Karpas-422 (cell line): ENCODE data around the gene MYO1C. TPM values are rescaled to one million over a fixed set of nuclear protein-coding genes. Genes with fewer than 3 reads are reported as not detected.

Experiments
- DNase-seq: peaks from one replicate; pipeline ENCODE4 v3.0.0-alpha.2; 2015
- H2AFZ ChIP-seq: fragments of 200-600 bp; sonication (generic); 2 replicates; pipeline ENCODE4 v1.6.1; 2014; ENCODE audit warnings: antibody characterized with exemption, low read length, mixed read lengths
- H3K27ac ChIP-seq: fragments of 200-600 bp; sonication (generic); 2 replicates; pipeline ENCODE4 v1.5.1; 2014; ENCODE audit warnings: mild to moderate bottlenecking, low read length, moderate library complexity
- H3K27me3 ChIP-seq: fragments of 200-600 bp; sonication (generic); 2 replicates; pipeline ENCODE4 v1.6.1; 2014; ENCODE audit warnings: low read length, mixed read lengths
- H3K36me3 ChIP-seq: fragments of 200-600 bp; sonication (generic); 2 replicates; pipeline ENCODE4 v1.6.1; 2014; ENCODE audit warnings: low read length, mixed read lengths; ENCODE audit not compliant: insufficient read depth
- H3K4me1 ChIP-seq: fragments of 200-600 bp; sonication (generic); 2 replicates; pipeline ENCODE4 v1.6.1; 2014; ENCODE audit warnings: mild to moderate bottlenecking, low read length, mixed read lengths
- H3K4me2 ChIP-seq: fragments of 200-600 bp; sonication (generic); 2 replicates; pipeline ENCODE4 v1.6.1; 2014; ENCODE audit warnings: low read length, low read depth, mild to moderate bottlenecking; ENCODE audit not compliant: poor library complexity, severe bottlenecking
- H3K4me3 ChIP-seq: fragments of 200-600 bp; sonication (generic); 2 replicates; pipeline ENCODE4 v1.5.1; 2014; ENCODE audit warnings: mild to moderate bottlenecking, antibody characterized with exemption, low read length, mixed read lengths
- H3K79me2 ChIP-seq: fragments of 200-600 bp; sonication (generic); 2 replicates; pipeline ENCODE4 v1.6.1; 2014; ENCODE audit warnings: mild to moderate bottlenecking, low read length, mixed read lengths
- H3K9ac ChIP-seq: fragments of 200-600 bp; sonication (generic); 2 replicates; pipeline ENCODE4 v1.6.0; 2014; ENCODE audit warnings: low read length
- H3K9me2 ChIP-seq: fragments of 200-600 bp; sonication (generic), shearing (Covaris generic); replicated peaks from 2 replicates; pipeline ENCODE4 v1.6.0; 2014; ENCODE audit warnings: mild to moderate bottlenecking, low read length, moderate library complexity; ENCODE audit not compliant: insufficient read depth
- H3K9me3 ChIP-seq: fragments of 300-700, 200-600 bp; sonication (generic); 2 replicates; pipeline ENCODE4 v1.6.1; 2014; ENCODE audit warnings: low read length, mixed read lengths
- H4K20me1 ChIP-seq: fragments of 200-600 bp; sonication (generic); 2 replicates; pipeline ENCODE4 v1.6.1; 2014; ENCODE audit warnings: mild to moderate bottlenecking, antibody characterized with exemption, low read length, low read depth; ENCODE audit not compliant: insufficient read depth
- total RNA-seq: library from RNA; depleted of rRNA; stranded (reverse); fragments of >200 nt; shearing (Covaris generic); gene quantifications from 2 replicates; pipeline ENCODE4 v1.2.3, GENCODE V29; 2014; ENCODE audit warnings: low replicate concordance

MYO1C gene
- total RNA-seq, 1 experiment from 2014 or later = 14.7 TPM

GRCh38 chr17:1470071-1470754, 22.3 kb downstream of the MYO1C start:
- Histone ChIP-seq H3K4me2 (no peak overlapping the region), H2AFZ (no peak overlapping the region), H3K79me2 (no peaks in the 10 kb centered on the region), H3K9me3 (no peaks in the 10 kb centered on the region), H3K27me3 (no peaks in the 10 kb centered on the region), H3K36me3 (no peaks in the 10 kb centered on the region), H3K4me1 (peaks cover 9% of the 10 kb centered on the region), H3K9me2 (no peaks in the 10 kb centered on the region), H3K27ac (no peak overlapping the region), H4K20me1 (no peaks in the 10 kb centered on the region), H3K9ac (no peak overlapping the region), H3K4me3 (no peak overlapping the region)
- DNase-seq = no peak

DNA sequence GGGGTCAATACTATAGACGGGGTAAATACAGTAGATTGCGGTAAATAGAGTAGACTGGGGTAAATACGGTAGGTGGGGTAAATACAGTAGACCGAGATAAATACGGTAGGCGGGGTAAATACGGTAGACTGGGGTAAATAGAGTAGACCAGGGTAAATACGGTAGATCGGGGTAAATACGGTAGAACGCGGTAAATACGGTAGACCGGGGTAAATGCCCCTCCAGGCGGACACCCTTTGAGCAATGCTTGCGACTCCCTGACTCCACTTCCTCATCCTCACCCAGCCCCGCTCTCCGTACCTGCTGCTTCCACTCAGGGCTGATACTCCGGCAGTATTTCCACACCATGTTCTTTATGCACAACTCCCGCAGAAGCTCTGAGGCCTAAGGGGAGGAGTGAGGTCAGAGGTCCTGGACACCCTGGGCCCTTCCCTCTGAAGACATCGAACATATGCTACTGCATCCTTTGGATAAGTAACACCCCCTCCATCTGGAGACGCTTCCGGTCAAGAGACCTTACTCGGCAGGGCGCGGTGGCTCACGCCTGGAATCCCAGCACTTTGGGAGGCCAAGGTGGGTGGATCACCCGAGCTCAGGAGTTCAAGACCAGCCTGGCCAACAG, 23.1 kb downstream of the MYO1C start:
- Histone ChIP-seq H3K9me3 (no peaks in the 10 kb centered on the region), H2AFZ (no peak overlapping the region), H3K36me3 (no peaks in the 10 kb centered on the region), H3K27ac (no peak overlapping the region), H3K4me1 (peaks cover under 1% of the 10 kb centered on the region), H3K9me2 (no peaks in the 10 kb centered on the region), H3K9ac (no peak overlapping the region), H3K79me2 (no peaks in the 10 kb centered on the region), H3K27me3 (no peaks in the 10 kb centered on the region), H4K20me1 (no peaks in the 10 kb centered on the region), H3K4me2 (no peak overlapping the region), H3K4me3 (no peak overlapping the region)
- no peak for DNase-seq

DNA sequence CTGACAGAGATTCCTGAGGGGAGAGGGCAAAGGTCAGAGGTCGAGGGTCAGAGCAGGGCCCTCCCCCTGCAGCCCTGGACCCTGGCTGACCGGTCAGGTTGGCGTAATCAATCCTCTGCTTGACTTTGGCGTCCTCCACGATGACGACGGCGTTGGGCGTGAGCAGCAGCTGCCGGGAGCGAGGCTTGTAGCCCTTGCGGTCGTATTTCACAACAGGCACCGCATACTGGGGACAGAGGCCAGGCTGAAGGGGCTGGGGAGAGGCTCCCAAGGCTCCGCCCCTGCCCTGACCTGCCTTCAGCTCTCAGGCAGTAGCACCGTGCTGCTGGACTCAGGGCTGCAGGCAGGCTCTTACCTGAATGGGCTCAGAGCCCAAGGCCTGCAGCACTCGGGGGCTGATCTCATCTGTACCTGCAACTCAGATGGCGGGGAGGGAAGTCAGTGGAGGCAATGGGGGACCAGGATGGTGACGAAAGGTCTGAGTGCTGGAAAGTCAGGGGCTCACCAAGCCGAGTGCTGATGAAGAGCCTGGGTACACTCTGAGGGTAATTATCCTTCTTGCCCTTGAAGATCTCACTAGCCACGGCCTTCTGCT, 24.5 kb downstream of the MYO1C start:
- no peak overlapping the region for H3K9ac ChIP-seq
- DNase-seq = no peak

DNA sequence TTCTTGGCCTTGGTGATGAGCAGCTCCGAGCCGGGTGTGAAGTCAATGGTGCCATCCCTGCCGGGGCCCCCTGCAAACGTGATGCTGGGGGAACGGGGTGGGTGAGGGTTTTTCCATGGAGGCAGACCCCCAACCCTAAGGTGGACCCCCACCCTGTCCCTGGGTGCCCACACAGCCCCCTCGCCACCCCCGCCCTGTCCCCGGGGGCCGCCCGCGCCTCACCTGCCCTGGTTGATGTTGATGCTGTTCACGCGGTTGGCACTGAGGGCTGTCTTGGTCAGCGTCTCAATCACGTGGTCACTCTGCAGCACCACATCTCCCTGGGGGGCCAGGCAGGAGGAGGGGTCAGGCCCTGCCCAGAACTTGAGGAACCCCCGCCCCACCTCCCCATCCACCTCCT, 25.2 kb downstream of the MYO1C start:
- H4K20me1 ChIP-seq = no peaks in the 10 kb centered on the region
- no peaks in the 10 kb centered on the region for H3K9me3 ChIP-seq
- no peak overlapping the region for H3K9ac ChIP-seq
- no peak for DNase-seq
- no peak overlapping the region for H3K27ac ChIP-seq
- H3K4me2 ChIP-seq = no peak overlapping the region
- no peak overlapping the region for H3K4me3 ChIP-seq
- no peaks in the 10 kb centered on the region for H3K36me3 ChIP-seq
- H3K79me2 ChIP-seq = no peaks in the 10 kb centered on the region
- H2AFZ ChIP-seq = no peak overlapping the region
- peaks cover 14% of the 10 kb centered on the region for H3K4me1 ChIP-seq
- no peaks in the 10 kb centered on the region for H3K9me2 ChIP-seq
- no peaks in the 10 kb centered on the region for H3K27me3 ChIP-seq

More for the DNA sequence above, 24.5 kb downstream of the MYO1C start:
- H3K79me2 ChIP-seq = no peaks in the 10 kb centered on the region
- H3K27ac ChIP-seq = no peak overlapping the region
- H3K9me2 ChIP-seq = no peaks in the 10 kb centered on the region
- peaks cover 8% of the 10 kb centered on the region for H3K4me1 ChIP-seq
- H3K9me3 ChIP-seq = no peaks in the 10 kb centered on the region
- H3K4me3 ChIP-seq = no peak overlapping the region
- no peaks in the 10 kb centered on the region for H3K36me3 ChIP-seq
- H3K4me2 ChIP-seq = no peak overlapping the region
- H4K20me1 ChIP-seq = no peaks in the 10 kb centered on the region
- H3K27me3 ChIP-seq = no peaks in the 10 kb centered on the region
- no peak overlapping the region for H2AFZ ChIP-seq

DNA sequence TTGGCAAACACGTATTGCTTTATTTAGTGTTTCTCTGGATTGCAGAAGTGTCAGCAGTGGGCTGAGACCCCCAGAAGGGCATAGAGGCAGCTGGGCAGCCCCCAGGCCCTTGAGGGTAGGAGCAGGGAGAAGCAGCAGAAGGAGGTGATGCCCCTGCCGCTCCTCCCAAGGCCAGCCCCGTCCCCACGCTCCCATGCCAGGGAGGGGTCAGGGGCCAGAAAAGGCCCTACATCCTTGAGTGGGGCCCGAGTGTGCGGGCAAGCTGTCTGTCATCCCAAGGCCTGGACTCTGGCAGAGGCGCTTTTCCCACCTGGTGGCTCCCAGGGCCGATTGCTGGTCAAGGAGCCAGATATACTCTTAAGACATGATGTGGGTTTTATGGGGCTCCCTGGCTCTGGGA, 28.3 kb downstream of the MYO1C start:
- H3K79me2 ChIP-seq = no peaks in the 10 kb centered on the region
- H3K27ac ChIP-seq = no peak overlapping the region
- H3K9ac ChIP-seq = no peak overlapping the region
- no peaks in the 10 kb centered on the region for H3K36me3 ChIP-seq
- H3K9me2 ChIP-seq = no peaks in the 10 kb centered on the region
- H3K4me3 ChIP-seq = no peak overlapping the region
- no peaks in the 10 kb centered on the region for H3K9me3 ChIP-seq
- no peak for DNase-seq
- H3K4me1 ChIP-seq = peaks cover 14% of the 10 kb centered on the region
- H4K20me1 ChIP-seq = no peaks in the 10 kb centered on the region
- no peak overlapping the region for H2AFZ ChIP-seq
- no peaks in the 10 kb centered on the region for H3K27me3 ChIP-seq
- no peak overlapping the region for H3K4me2 ChIP-seq

- H3K4me1 ChIP-seq = peaks cover 14% of the 10 kb centered on the region
- H3K36me3 ChIP-seq = no peaks in the 10 kb centered on the region
- no peaks in the 10 kb centered on the region for H3K79me2 ChIP-seq
- H3K27me3 ChIP-seq = no peaks in the 10 kb centered on the region
- no peak for DNase-seq
- H3K27ac ChIP-seq = peak overlapping the region; percentile 49; the same call in 1 of the 2 replicates
- H2AFZ ChIP-seq = no peak overlapping the region
- H4K20me1 ChIP-seq = no peaks in the 10 kb centered on the region
- H3K4me3 ChIP-seq = peak overlapping the region; percentile 39; the same call in 1 of the 2 replicates
- peak overlapping the region; percentile 42 for H3K9ac ChIP-seq
- no peaks in the 10 kb centered on the region for H3K9me2 ChIP-seq
- no peaks in the 10 kb centered on the region for H3K9me3 ChIP-seq
- H3K4me2 ChIP-seq = peak overlapping the region; percentile 45
These were observed 30.0 kb downstream of the MYO1C start for GRCh38 chr17:1462164-1463112.

DNA sequence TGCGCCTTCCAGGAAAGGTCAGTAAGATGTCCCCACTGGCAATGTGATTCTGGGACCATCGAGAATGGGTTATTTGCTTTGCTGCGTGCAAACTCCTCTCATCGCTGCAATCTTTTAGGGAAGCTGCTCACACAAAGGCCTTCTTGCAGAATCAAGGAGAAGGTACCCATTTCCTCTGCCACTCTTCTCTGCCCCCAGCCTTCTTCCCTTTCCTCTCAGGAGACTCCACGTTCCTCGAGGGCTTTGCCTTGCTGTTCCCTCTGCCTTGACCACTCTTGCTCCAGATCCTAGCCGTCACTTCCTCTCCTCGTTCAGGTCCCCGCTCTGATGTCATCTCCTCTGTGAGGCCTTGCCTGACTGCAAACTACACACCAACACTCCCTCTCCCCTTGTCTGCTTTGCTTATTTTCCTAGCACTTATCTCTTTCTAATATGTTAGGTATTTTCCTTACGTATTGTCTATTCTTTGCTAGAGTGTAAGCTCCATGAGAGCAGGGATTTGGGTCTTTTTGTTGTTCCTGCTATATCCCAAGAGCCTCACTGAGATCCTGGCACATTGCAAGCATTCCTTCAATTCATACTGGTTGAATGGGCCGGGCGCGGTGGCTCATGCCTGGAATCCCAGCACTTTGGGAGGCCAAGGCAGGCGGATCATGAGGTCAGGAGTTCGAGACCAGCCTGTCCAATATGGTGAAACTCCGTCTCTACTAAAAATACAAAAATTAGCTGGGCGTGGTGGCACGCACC, 31.1 kb downstream of the MYO1C start:
- no peaks in the 10 kb centered on the region for H3K27me3 ChIP-seq
- no peak for DNase-seq
- H3K4me3 ChIP-seq = no peak overlapping the region
- no peaks in the 10 kb centered on the region for H3K9me2 ChIP-seq
- H3K9me3 ChIP-seq = no peaks in the 10 kb centered on the region
- no peak overlapping the region for H3K27ac ChIP-seq
- H3K79me2 ChIP-seq = no peaks in the 10 kb centered on the region
- no peak overlapping the region for H3K4me2 ChIP-seq
- no peaks in the 10 kb centered on the region for H4K20me1 ChIP-seq
- no peak overlapping the region for H3K9ac ChIP-seq
- no peaks in the 10 kb centered on the region for H3K36me3 ChIP-seq
- peaks cover 21% of the 10 kb centered on the region for H3K4me1 ChIP-seq
- H2AFZ ChIP-seq = no peak overlapping the region
